ENCODE results near the gene GPR156. TPM values are rescaled to one million over a fixed set of nuclear protein-coding genes. Genes with fewer than 3 reads are reported as not detected.

The GPR156 gene
- total RNA-seq, 6 experiments from 2014 or later: 0.14 to 0.29 (median 0.21) TPM

DNA sequence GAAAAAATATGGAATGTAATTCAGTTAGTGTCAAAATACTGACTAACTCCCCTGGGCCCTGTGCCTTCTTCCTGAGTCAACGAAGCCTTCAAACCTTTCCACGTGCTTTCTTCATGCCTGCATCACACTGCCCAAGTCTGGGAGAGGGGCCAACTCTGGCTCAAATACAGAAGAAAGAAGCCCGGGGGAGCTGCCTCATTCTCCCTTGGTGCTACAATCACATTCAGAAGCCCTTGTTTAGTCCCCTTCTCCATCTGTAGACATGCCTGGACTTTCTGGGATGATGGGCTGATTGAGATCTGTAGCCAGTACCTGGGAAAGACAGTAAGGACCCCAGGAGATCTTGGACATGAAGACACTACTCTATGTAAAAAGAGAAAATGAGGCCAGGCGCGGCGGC lies 113.0 kb downstream of the GPR156 start:
- Mint-ChIP-seq H3K4me1 (ENCODE audit: low read depth) (peaks cover 80% of the 10 kb centered on the region), H3K27me3 (ENCODE audit: insufficient read depth) (no peaks in the 10 kb centered on the region; the same call in 1 of the 2 replicates), H3K36me3 (ENCODE audit: low read depth) (peaks cover 12% of the 10 kb centered on the region), H3K4me3 (no peak overlapping the region), H3K27ac (peak overlapping the region; percentile 49; the same call in 1 of the 2 replicates), H3K9me3 (no peaks in the 10 kb centered on the region)
- peak; percentile 79 for DNase-seq
- TF ChIP-seq, protein P1, sequence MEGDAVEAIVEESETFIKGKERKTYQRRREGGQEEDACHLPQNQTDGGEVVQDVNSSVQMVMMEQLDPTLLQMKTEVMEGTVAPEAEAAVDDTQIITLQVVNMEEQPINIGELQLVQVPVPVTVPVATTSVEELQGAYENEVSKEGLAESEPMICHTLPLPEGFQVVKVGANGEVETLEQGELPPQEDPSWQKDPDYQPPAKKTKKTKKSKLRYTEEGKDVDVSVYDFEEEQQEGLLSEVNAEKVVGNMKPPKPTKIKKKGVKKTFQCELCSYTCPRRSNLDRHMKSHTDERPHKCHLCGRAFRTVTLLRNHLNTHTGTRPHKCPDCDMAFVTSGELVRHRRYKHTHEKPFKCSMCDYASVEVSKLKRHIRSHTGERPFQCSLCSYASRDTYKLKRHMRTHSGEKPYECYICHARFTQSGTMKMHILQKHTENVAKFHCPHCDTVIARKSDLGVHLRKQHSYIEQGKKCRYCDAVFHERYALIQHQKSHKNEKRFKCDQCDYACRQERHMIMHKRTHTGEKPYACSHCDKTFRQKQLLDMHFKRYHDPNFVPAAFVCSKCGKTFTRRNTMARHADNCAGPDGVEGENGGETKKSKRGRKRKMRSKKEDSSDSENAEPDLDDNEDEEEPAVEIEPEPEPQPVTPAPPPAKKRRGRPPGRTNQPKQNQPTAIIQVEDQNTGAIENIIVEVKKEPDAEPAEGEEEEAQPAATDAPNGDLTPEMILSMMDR (IDR thresholded peaks at IDR 0.05): no peak

DNA sequence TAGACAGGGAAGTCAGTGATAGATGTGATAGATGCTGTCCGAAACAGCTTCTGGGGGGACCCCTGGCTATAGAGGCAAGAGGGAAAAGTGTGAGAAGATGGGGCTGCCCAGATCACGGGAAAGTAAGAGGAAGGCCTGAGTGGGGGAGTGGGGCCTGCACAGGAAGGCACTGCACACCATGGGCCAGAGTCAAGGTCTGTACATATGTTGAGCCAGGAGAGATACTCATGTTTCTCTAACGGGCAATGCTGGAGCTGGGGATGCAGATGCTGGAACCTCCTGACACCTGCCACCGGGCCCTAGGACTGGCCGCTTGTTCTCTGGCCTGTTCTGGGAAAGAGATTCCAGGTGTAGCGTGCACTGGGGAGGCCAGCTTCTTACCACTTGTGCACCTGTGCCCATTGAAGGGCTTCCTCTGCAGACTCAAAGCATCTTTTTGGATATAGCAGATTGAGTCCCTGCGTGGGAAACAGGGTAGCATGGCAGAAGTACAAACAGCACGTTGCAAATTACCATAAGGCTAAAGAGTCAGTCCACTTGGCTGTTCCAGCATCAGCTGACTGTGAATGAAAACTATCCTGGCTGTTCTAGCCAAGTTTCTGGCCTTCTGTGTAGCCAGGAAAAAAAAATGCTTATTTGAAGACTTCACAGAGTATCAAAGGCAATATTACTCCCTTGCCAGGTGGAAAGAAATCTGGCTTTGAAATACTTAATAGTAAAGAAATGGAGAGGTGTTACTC lies 113.7 kb downstream of the GPR156 start:
- DNase-seq: no peak
- Mint-ChIP-seq H3K4me1 (ENCODE audit: low read depth) (peaks cover 73% of the 10 kb centered on the region), H3K9me3 (no peaks in the 10 kb centered on the region), H3K36me3 (ENCODE audit: low read depth) (peaks cover 12% of the 10 kb centered on the region), H3K27me3 (ENCODE audit: insufficient read depth) (no peaks in the 10 kb centered on the region; the same call in none of the 2 replicates), H3K4me3 (no peak overlapping the region), H3K27ac (peak overlapping the region; percentile 49; the same call in 1 of the 2 replicates)
- TF ChIP-seq, protein P1 (IDR thresholded peaks at IDR 0.05): no peak

- H3K27ac Mint-ChIP-seq: peak overlapping the region; percentile 47; the same call in 1 of the 2 replicates
- peaks cover 12% of the 10 kb centered on the region for H3K36me3 Mint-ChIP-seq (ENCODE audit: low read depth)
- TF ChIP-seq, protein P1 (IDR thresholded peaks at IDR 0.05): no peak
- H3K9me3 Mint-ChIP-seq: no peaks in the 10 kb centered on the region
- peak; percentile 91 for DNase-seq
- H3K4me1 Mint-ChIP-seq (ENCODE audit: low read depth): peaks cover 63% of the 10 kb centered on the region
- no peaks in the 10 kb centered on the region; the same call in 1 of the 2 replicates for H3K27me3 Mint-ChIP-seq (ENCODE audit: insufficient read depth)
- no peak overlapping the region for H3K4me3 Mint-ChIP-seq
These were observed 114.8 kb downstream of the GPR156 start for GRCh38 chr3:120170223-120170622.

DNA sequence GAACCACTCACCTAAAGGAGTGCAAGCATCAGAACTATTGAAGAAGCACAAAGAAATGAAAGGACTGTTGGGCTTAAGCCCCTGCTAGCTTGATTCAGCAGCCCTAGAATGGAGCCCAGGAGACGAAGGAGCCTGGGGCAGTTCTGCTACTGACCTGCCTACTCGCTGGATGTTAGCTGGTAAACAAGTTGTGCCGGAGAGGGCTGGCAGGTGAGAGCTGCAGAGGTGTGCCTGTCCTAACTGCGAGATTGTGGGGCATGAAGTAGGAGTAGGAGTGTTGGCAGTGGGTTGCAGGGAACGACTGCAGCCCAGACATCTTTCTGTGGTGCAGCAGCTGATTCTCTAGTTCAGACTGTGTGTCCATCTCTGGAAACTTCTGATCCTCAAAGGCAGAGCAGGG lies 115.6 kb downstream of the GPR156 start:
- DNase-seq: no peak
- Mint-ChIP-seq H3K27me3 (ENCODE audit: insufficient read depth) (no peaks in the 10 kb centered on the region; the same call in 1 of the 2 replicates), H3K9me3 (no peaks in the 10 kb centered on the region), H3K4me1 (ENCODE audit: low read depth) (peaks cover 55% of the 10 kb centered on the region), H3K4me3 (no peak overlapping the region), H3K27ac (peak overlapping the region; percentile 40; the same call in 1 of the 2 replicates), H3K36me3 (ENCODE audit: low read depth) (peaks cover 12% of the 10 kb centered on the region)
- TF ChIP-seq, protein P1 (IDR thresholded peaks at IDR 0.05): no peak

DNA sequence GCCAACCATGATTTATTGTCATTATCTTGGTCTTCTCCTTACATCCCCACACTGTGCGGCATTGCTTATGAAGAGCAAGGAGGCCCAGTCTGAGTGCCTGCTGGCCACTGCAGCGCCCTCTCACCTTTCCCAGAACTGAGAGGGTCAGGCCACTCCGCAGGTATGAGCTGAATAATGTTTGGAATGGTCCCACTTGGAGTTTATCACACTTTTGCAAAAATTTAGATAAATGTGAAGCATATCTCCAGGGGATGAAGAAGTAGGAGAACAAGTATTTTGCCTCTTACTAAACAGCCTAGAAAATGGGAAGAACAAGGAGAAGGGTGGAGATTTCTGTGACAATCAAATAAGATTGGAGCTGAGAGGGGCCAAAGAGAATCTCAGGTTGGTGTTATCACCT lies 116.4 kb downstream of the GPR156 start:
- no peak for DNase-seq
- no peak overlapping the region for H3K27ac Mint-ChIP-seq
- H3K4me3 Mint-ChIP-seq: no peak overlapping the region
- H3K27me3 Mint-ChIP-seq (ENCODE audit: insufficient read depth): no peaks in the 10 kb centered on the region; the same call in 1 of the 2 replicates
- peaks cover 52% of the 10 kb centered on the region for H3K4me1 Mint-ChIP-seq (ENCODE audit: low read depth)
- H3K9me3 Mint-ChIP-seq: no peaks in the 10 kb centered on the region
- H3K36me3 Mint-ChIP-seq (ENCODE audit: low read depth): peaks cover 12% of the 10 kb centered on the region
- TF ChIP-seq, protein P1 (IDR thresholded peaks at IDR 0.05): no peak
